Measurements from ENCODE around the gene ICAM2. TPM values are rescaled to one million over a fixed set of nuclear protein-coding genes. Genes with fewer than 3 reads are reported as not detected.
A peak's percentile ranks its signal among the peaks of the same experiment; 100 is the strongest.

Gene ICAM2
- total RNA-seq, 1 donor from 2014 or later, result not detected

GRCh38 chr17:63997341-63998048, 22.9 kb downstream of the ICAM2 start:
- H3K4me1 Mint-ChIP-seq (ENCODE audit: unreplicated experiment), result no peaks in the 10 kb centered on the region
- H3K9me3 Mint-ChIP-seq, result no peaks in the 10 kb centered on the region
- TF ChIP-seq CTCF (conservative IDR thresholded peaks at IDR 0.05), result no peak
- H3K36me3 Mint-ChIP-seq, result no peaks in the 10 kb centered on the region
- peak overlapping the region; percentile 89 for H3K4me3 Mint-ChIP-seq
- DNase-seq (ENCODE audit: extremely low spot score, unreplicated experiment), result no peak
- peaks cover 51% of the 10 kb centered on the region for H3K27me3 Mint-ChIP-seq
- H3K27ac Mint-ChIP-seq, result no peak overlapping the region

- TF ChIP-seq CTCF (conservative IDR thresholded peaks at IDR 0.05), result no peak
- no peaks in the 10 kb centered on the region for H3K9me3 Mint-ChIP-seq
- H3K27me3 Mint-ChIP-seq, result peaks cover 60% of the 10 kb centered on the region
- H3K4me1 Mint-ChIP-seq (ENCODE audit: unreplicated experiment), result no peaks in the 10 kb centered on the region
- H3K4me3 Mint-ChIP-seq, result no peak overlapping the region
- DNase-seq (ENCODE audit: extremely low spot score, unreplicated experiment), result no peak
- no peaks in the 10 kb centered on the region for H3K36me3 Mint-ChIP-seq
- no peak overlapping the region for H3K27ac Mint-ChIP-seq
These were observed 23.8 kb downstream of the ICAM2 start for GRCh38 chr17:63996430-63997182.

GRCh38 chr17:63995626-63996025, 24.8 kb downstream of the ICAM2 start:
- no peaks in the 10 kb centered on the region for H3K4me1 Mint-ChIP-seq (ENCODE audit: unreplicated experiment)
- H3K27ac Mint-ChIP-seq, result no peak overlapping the region
- H3K4me3 Mint-ChIP-seq, result no peak overlapping the region
- no peak for DNase-seq (ENCODE audit: extremely low spot score, unreplicated experiment)
- H3K36me3 Mint-ChIP-seq, result no peaks in the 10 kb centered on the region
- TF ChIP-seq CTCF (conservative IDR thresholded peaks at IDR 0.05), result no peak
- H3K27me3 Mint-ChIP-seq, result peaks cover 62% of the 10 kb centered on the region
- no peaks in the 10 kb centered on the region for H3K9me3 Mint-ChIP-seq

GRCh38 chr17:63993368-63993985, 27.0 kb downstream of the ICAM2 start:
- Mint-ChIP-seq H3K4me1 (ENCODE audit: unreplicated experiment) (peaks cover 6% of the 10 kb centered on the region), H3K36me3 (no peaks in the 10 kb centered on the region), H3K9me3 (no peaks in the 10 kb centered on the region), H3K4me3 (no peak overlapping the region), H3K27ac (no peak overlapping the region), H3K27me3 (peaks cover 62% of the 10 kb centered on the region)
- no peak for DNase-seq (ENCODE audit: extremely low spot score, unreplicated experiment)
- no peak for TF ChIP-seq CTCF (conservative IDR thresholded peaks at IDR 0.05)

GRCh38 chr17:63991611-63992010, 28.8 kb downstream of the ICAM2 start:
- no peak for DNase-seq (ENCODE audit: extremely low spot score, unreplicated experiment)
- Mint-ChIP-seq H3K4me3 (no peak overlapping the region), H3K27ac (no peak overlapping the region), H3K27me3 (peaks cover 49% of the 10 kb centered on the region), H3K36me3 (no peaks in the 10 kb centered on the region), H3K4me1 (ENCODE audit: unreplicated experiment) (peaks cover 6% of the 10 kb centered on the region), H3K9me3 (no peaks in the 10 kb centered on the region)
- no peak for TF ChIP-seq CTCF (conservative IDR thresholded peaks at IDR 0.05)
